Natural killer cell (primary cell): ENCODE measurements around the gene MYO5B. TPM values are rescaled to one million over a fixed set of nuclear protein-coding genes. Genes with fewer than 3 reads are reported as not detected.

Experiments
- ATAC-seq, 3 donors: fragments of 150-1000 bp in 2 of 3; fragments of 200-7000 bp in 1 of 3; cut with Tn5 transposase; 1 replicate in 1 of 3; 2 replicates in 2 of 3; pipeline ENCODE4 v1.10.0; 2021; ENCODE audit warnings: mild to moderate bottlenecking in 2 of 3, moderate library complexity in 2 of 3
- DNase-seq, 2 donors: peaks; one replicate each; pipeline versions ENCODE4 v3.0.0 to v3.0.0-alpha.2; 2013 to 2021; ENCODE audit warnings: mixed read lengths in 1 of 2
- H3K27ac ChIP-seq: one replicate; pipeline ENCODE4 v1.5.1; 2013; ENCODE audit warnings: mild to moderate bottlenecking, low read length
- H3K27me3 ChIP-seq: one replicate; pipeline ENCODE4 v1.6.1; 2013; ENCODE audit warnings: low read length; ENCODE audit not compliant: control insufficient read depth, insufficient read depth
- H3K36me3 ChIP-seq: one replicate; pipeline ENCODE4 v1.6.1; 2013; ENCODE audit warnings: low read length; ENCODE audit not compliant: control insufficient read depth, insufficient read depth
- H3K4me1 ChIP-seq: one replicate; pipeline ENCODE4 v1.6.1; 2013; ENCODE audit warnings: low read length; ENCODE audit not compliant: control insufficient read depth, insufficient read depth
- H3K4me3 ChIP-seq: one replicate; pipeline ENCODE4 v1.5.1; 2013; ENCODE audit warnings: low read length
- H3K9me3 ChIP-seq: one replicate; pipeline ENCODE4 v1.6.1; 2013; ENCODE audit warnings: low read length; ENCODE audit not compliant: control insufficient read depth, insufficient read depth
- H3K27ac Mint-ChIP-seq, 2 donors: one replicate each; pipeline ENCODE4 v1.8.0; 2022; ENCODE audit warnings: mild to moderate bottlenecking in 2 of 2, mixed read lengths in 2 of 2, moderate library complexity in 1 of 2
- H3K27me3 Mint-ChIP-seq, 2 donors: one replicate each; pipeline ENCODE4 v1.8.0; 2022; ENCODE audit warnings: low read depth in 2 of 2, mixed read lengths in 2 of 2
- H3K36me3 Mint-ChIP-seq: one replicate; pipeline ENCODE4 v1.8.0; 2022; ENCODE audit warnings: mixed read lengths
- H3K4me1 Mint-ChIP-seq, 2 donors: one replicate each; pipeline ENCODE4 v1.8.0; 2022; ENCODE audit warnings: mixed read lengths in 2 of 2
- H3K4me3 Mint-ChIP-seq: one replicate; pipeline ENCODE4 v1.8.0; 2022; ENCODE audit warnings: mild to moderate bottlenecking, moderate library complexity, mixed read lengths
- H3K9me3 Mint-ChIP-seq, 2 donors: one replicate each; pipeline ENCODE4 v1.8.0; 2022; ENCODE audit warnings: mixed read lengths in 2 of 2
- CTCF ChIP-seq: fragments of 200-600 bp; IDR thresholded peaks from one replicate; pipeline ENCODE4 v1.8.0; 2022; ENCODE audit warnings: antibody characterized with exemption
- WGBS: methylation state at CpG from one replicate; pipeline ENCODE4 v1.1.7; 2013; ENCODE audit warnings: missing lambda C conversion rate; ENCODE audit not compliant: insufficient coverage; 5-methylcytosine and 5-hydroxymethylcytosine counted together
- intact Hi-C: fragments of 100-400 bp; cut with micrococcal nuclease; formaldehyde crosslinking; loops from one replicate; pipeline ENCODE4 v1.14.2; 2022
- total RNA-seq, 4 donors: library from RNA; stranded (reverse); fragments of 120-200 nt in 1 of 4; gene quantifications; one replicate each; pipeline versions ENCODE4 v1.2.3 to v1.2.4, GENCODE V29; 2013 to 2022

MYO5B gene
- total RNA-seq, 3 donors from 2014 or later (not counting 1 experiment from before 2014, with no cell fraction given) = 0.33 TPM; not detected in 2

DNA sequence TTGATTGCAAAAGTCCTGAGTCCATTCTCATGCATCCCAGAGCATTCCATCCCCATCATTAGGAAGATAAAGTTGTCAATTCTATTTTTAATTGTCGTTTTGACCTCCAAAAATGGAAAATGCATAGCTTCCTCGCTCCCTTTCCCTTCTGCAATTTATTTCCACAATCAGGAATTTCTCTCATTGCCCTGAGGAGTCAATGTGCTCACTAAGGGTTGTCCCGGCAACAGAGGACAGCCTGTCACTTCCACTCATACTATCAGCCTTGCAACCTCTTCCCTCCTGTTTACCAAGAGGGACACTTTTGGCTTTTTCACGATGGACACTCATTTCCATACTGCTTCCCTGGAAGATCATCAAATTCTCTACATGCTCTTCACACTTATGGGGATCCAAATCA lies 164.8 kb downstream of the MYO5B start:
- no peaks in the 10 kb centered on the region for H3K9me3 Mint-ChIP-seq
- Histone ChIP-seq H3K4me3 (no peak overlapping the region), H3K4me1 (no peaks in the 10 kb centered on the region), H3K27ac (no peak overlapping the region), H3K9me3 (no peaks in the 10 kb centered on the region), H3K27me3 (no peaks in the 10 kb centered on the region), H3K36me3 (no peaks in the 10 kb centered on the region)
- intact Hi-C loops = no loop called here
- H3K27me3 Mint-ChIP-seq = peaks cover 29 to 44% of the 10 kb centered on the region in 2 donors
- H3K4me1 Mint-ChIP-seq = no peaks in the 10 kb centered on the region
- no peak overlapping the region for H3K4me3 Mint-ChIP-seq
- no peak overlapping the region for H3K27ac Mint-ChIP-seq
- no peak for ATAC-seq
- TF ChIP-seq CTCF = no peak
- no peaks in the 10 kb centered on the region for H3K36me3 Mint-ChIP-seq
- WGBS = 75% methylated on average over 4 of the region's 4 CpGs
- no peak for DNase-seq

GRCh38 chr18:50027996-50028395 lies 167.0 kb downstream of the MYO5B start:
- H3K27me3 ChIP-seq = no peaks in the 10 kb centered on the region
- no peak overlapping the region for H3K27ac ChIP-seq
- no peaks in the 10 kb centered on the region for H3K4me1 ChIP-seq
- Mint-ChIP-seq H3K27me3 (peaks cover 25 to 52% of the 10 kb centered on the region in 2 donors), H3K4me1 (no peaks in the 10 kb centered on the region), H3K4me3 (no peak overlapping the region), H3K9me3 (no peaks in the 10 kb centered on the region), H3K36me3 (no peaks in the 10 kb centered on the region), H3K27ac (no peak overlapping the region)
- DNase-seq (no peak), ATAC-seq (no peak)
- no peaks in the 10 kb centered on the region for H3K9me3 ChIP-seq
- H3K4me3 ChIP-seq = no peak overlapping the region
- H3K36me3 ChIP-seq = no peaks in the 10 kb centered on the region
- WGBS = 82% methylated on average over 2 of the region's 2 CpGs
- intact Hi-C loops = no loop called here
- TF ChIP-seq CTCF = no peak

DNA sequence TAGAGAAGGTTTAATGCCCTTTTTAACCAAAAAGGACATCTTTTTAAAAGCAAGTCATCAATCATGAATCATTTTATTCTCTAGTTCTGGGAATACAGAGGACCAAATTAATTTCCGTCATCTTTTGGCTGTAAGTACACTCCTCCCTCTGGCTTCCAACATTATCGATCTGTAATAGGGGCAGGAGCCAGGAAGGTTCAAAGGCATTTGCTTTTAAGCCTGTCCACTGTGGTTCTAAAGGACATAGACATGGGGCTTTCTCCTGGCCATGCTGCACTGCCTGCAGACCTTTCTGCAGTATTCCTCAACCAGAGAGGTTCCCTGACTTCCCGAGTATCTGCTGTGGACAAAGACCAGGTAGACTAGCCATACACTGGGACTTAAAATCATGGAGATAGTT lies 170.5 kb downstream of the MYO5B start:
- Mint-ChIP-seq H3K27me3 (peaks cover 28 to 57% of the 10 kb centered on the region in 2 donors), H3K36me3 (no peaks in the 10 kb centered on the region), H3K9me3 (no peaks in the 10 kb centered on the region), H3K4me1 (no peaks in the 10 kb centered on the region), H3K27ac (no peak overlapping the region), H3K4me3 (no peak overlapping the region)
- Histone ChIP-seq H3K9me3 (no peaks in the 10 kb centered on the region), H3K27me3 (no peaks in the 10 kb centered on the region), H3K27ac (no peak overlapping the region), H3K4me3 (no peak overlapping the region), H3K36me3 (no peaks in the 10 kb centered on the region), H3K4me1 (no peaks in the 10 kb centered on the region)
- ATAC-seq = no peak
- 65% methylated on average over 3 of the region's 3 CpGs for WGBS
- TF ChIP-seq CTCF = no peak
- no peak for DNase-seq
- intact Hi-C loops = no loop called here

DNA sequence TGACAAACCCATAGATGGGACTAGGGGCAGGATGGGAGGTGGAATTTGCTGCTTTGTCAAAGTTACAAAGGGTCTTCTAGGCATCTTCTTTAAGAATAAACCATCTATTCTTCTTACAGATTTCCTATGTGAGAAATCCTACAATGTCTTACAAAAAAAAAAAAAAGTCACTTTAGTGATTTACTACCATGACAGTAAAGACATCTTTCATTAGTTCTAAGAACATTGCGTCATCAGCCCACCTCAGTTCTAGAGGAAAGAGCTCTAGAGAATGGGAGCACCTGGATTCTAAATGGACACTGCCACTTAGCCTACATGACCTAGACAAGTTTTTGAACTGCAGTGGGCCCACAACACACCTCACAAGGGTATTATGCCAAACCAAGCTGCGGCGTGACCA lies 172.0 kb downstream of the MYO5B start:
- no peak overlapping the region for H3K27ac Mint-ChIP-seq
- H3K36me3 Mint-ChIP-seq = no peaks in the 10 kb centered on the region
- H3K4me1 ChIP-seq = no peaks in the 10 kb centered on the region
- H3K27me3 ChIP-seq = no peaks in the 10 kb centered on the region
- peaks cover 24 to 54% of the 10 kb centered on the region in 2 donors for H3K27me3 Mint-ChIP-seq
- no peaks in the 10 kb centered on the region for H3K36me3 ChIP-seq
- H3K9me3 ChIP-seq = no peaks in the 10 kb centered on the region
- intact Hi-C loops = no loop called here
- no peak overlapping the region for H3K27ac ChIP-seq
- no peaks in the 10 kb centered on the region for H3K4me1 Mint-ChIP-seq
- no peak overlapping the region for H3K4me3 Mint-ChIP-seq
- H3K4me3 ChIP-seq = no peak overlapping the region
- ATAC-seq = no peak
- no peak for DNase-seq
- WGBS = 100% methylated on average over 3 of the region's 3 CpGs
- no peak for TF ChIP-seq CTCF
- H3K9me3 Mint-ChIP-seq = no peaks in the 10 kb centered on the region
